SU-DHL-6 (cell line): ENCODE results near the gene FGF1.

Source experiments
- H2AFZ ChIP-seq: fragments of 200-600 bp; sonication (generic); 2 replicates; pipeline ENCODE4 v1.6.1; 2014; ENCODE audit warnings: low read depth, mild to moderate bottlenecking, moderate library complexity, mixed read lengths, antibody characterized with exemption, low read length; ENCODE audit not compliant: severe bottlenecking
- H3F3A ChIP-seq: fragments of 200-600 bp; shearing (Covaris generic); 2 replicates; pipeline ENCODE4 v1.6.0; 2016; ENCODE audit warnings: antibody characterized with exemption, mild to moderate bottlenecking; ENCODE audit not compliant: insufficient read depth
- H3K27ac ChIP-seq: fragments of 200-600 bp; sonication (generic); 2 replicates; pipeline ENCODE4 v1.5.1; 2016; ENCODE audit warnings: low read depth, mild to moderate bottlenecking, low read length, moderate library complexity, mixed read lengths
- H3K27me3 ChIP-seq: fragments of 200-600 bp; sonication (generic), shearing (Covaris generic); 2 replicates; pipeline ENCODE4 v1.6.0; 2014; ENCODE audit warnings: mild to moderate bottlenecking, low read length
- H3K36me3 ChIP-seq: fragments of 200-600 bp; sonication (generic); 2 replicates; pipeline ENCODE4 v1.6.1; 2014; ENCODE audit warnings: mild to moderate bottlenecking, low read length, mixed read lengths
- H3K4me2 ChIP-seq: fragments of 300-600, 200-600 bp; shearing (Covaris generic), sonication (generic); 2 replicates; pipeline ENCODE4 v1.6.0; 2014; ENCODE audit warnings: low read length, low read depth, mild to moderate bottlenecking; ENCODE audit not compliant: poor library complexity, severe bottlenecking
- H3K4me3 ChIP-seq: fragments of 200-600 bp; sonication (generic); 2 replicates; pipeline ENCODE4 v1.5.1; 2014; ENCODE audit warnings: antibody characterized with exemption, low read length, mild to moderate bottlenecking, mixed read lengths; ENCODE audit not compliant: insufficient read depth, poor library complexity, severe bottlenecking
- H3K79me2 ChIP-seq: fragments of 200-600 bp; sonication (generic); 2 replicates; pipeline ENCODE4 v1.6.1; 2014; ENCODE audit warnings: mild to moderate bottlenecking, low read length, moderate library complexity; ENCODE audit not compliant: insufficient read depth
- H3K9ac ChIP-seq: fragments of 200-600 bp; sonication (generic); 2 replicates; pipeline ENCODE4 v1.7.0; 2014; ENCODE audit warnings: mild to moderate bottlenecking, low read length
- H3K9me2 ChIP-seq: fragments of 200-600 bp; sonication (generic); replicated peaks from 2 replicates; pipeline ENCODE4 v1.6.1; 2014; ENCODE audit warnings: low read length; ENCODE audit not compliant: insufficient read depth
- H3K9me3 ChIP-seq: fragments of 200-600 bp; sonication (generic); 2 replicates; pipeline ENCODE4 v1.6.1; 2014; ENCODE audit warnings: low read length, mixed read lengths; ENCODE audit not compliant: insufficient read depth
- H4K20me1 ChIP-seq: fragments of 200-600 bp; sonication (generic); 2 replicates; pipeline ENCODE4 v1.6.1; 2014; ENCODE audit warnings: low read depth, mild to moderate bottlenecking, antibody characterized with exemption, low read length, moderate library complexity, mixed read lengths
- CTCF ChIP-seq: fragments of 200-600 bp; sonication (generic); IDR thresholded peaks from one replicate; pipeline ENCODE4 v1.5.1; 2017; ENCODE audit warnings: antibody characterized with exemption, mild to moderate bottlenecking, low read length, moderate library complexity; ENCODE audit not compliant: insufficient read depth, poor library complexity, severe bottlenecking
- EZH2phosphoT487 ChIP-seq: fragments of 200-600 bp; sonication (generic), shearing (Covaris generic); conservative IDR thresholded peaks from 2 replicates; pipeline ENCODE4 v1.6.1; 2018; ENCODE audit warnings: mild to moderate bottlenecking, antibody characterized with exemption, low read length, moderate library complexity, mixed read lengths

The FGF1 gene

GRCh38 chr5:142544946-142545649 lies 140.8 kb downstream of the FGF1 start:
- Histone ChIP-seq H3K9me2 (no peaks in the 10 kb centered on the region), H3F3A (no peaks in the 10 kb centered on the region), H3K9me3 (no peaks in the 10 kb centered on the region), H3K9ac (no peak overlapping the region), H3K79me2 (no peaks in the 10 kb centered on the region), H4K20me1 (no peaks in the 10 kb centered on the region), H3K27ac (no peak overlapping the region), H3K27me3 (no peaks in the 10 kb centered on the region), H3K36me3 (no peaks in the 10 kb centered on the region), H3K4me3 (no peak overlapping the region), H2AFZ (no peak overlapping the region), H3K4me2 (no peak overlapping the region)
- no peak for TF ChIP-seq CTCF
- TF ChIP-seq EZH2phosphoT487: no peak

- Histone ChIP-seq H3K27me3 (no peaks in the 10 kb centered on the region), H3K4me2 (no peak overlapping the region), H3K9me3 (no peaks in the 10 kb centered on the region), H3K27ac (no peak overlapping the region), H3K9ac (no peak overlapping the region), H4K20me1 (no peaks in the 10 kb centered on the region), H3K9me2 (no peaks in the 10 kb centered on the region), H3K4me3 (no peak overlapping the region), H3K79me2 (no peaks in the 10 kb centered on the region), H2AFZ (no peak overlapping the region), H3K36me3 (no peaks in the 10 kb centered on the region), H3F3A (no peaks in the 10 kb centered on the region)
- TF ChIP-seq CTCF (no peak), EZH2phosphoT487 (no peak)
These were observed 141.7 kb downstream of the FGF1 start for GRCh38 chr5:142544071-142544753.

- Histone ChIP-seq H3K9me3 (no peaks in the 10 kb centered on the region), H3K27me3 (no peaks in the 10 kb centered on the region), H3K4me2 (no peak overlapping the region), H3K79me2 (no peaks in the 10 kb centered on the region), H3F3A (no peaks in the 10 kb centered on the region), H3K36me3 (no peaks in the 10 kb centered on the region), H4K20me1 (no peaks in the 10 kb centered on the region), H3K9me2 (no peaks in the 10 kb centered on the region), H2AFZ (no peak overlapping the region), H3K4me3 (no peak overlapping the region), H3K27ac (no peak overlapping the region), H3K9ac (no peak overlapping the region)
- no peak for TF ChIP-seq CTCF
- no peak for TF ChIP-seq EZH2phosphoT487
These were observed 143.0 kb downstream of the FGF1 start for GRCh38 chr5:142542906-142543305.
